Stimulated activated CD4-positive, alpha-beta T cell treated with anti-CD3 and anti-CD28 coated beads, Interleukin-4, amount 100 ng/mL, for 4 hours (primary cell): ENCODE results near the gene EVI2A.
"Not testable (repeated sequence)": the region's sequence is repeated elsewhere in the genome, so short reads cannot be mapped to it uniquely, and the experiment has no call there.

ENCODE experiments used
- DNase-seq, 2 experiments: peaks; one replicate each; pipeline ENCODE4 v3.0.0-alpha.2; 2020

EVI2A gene

GRCh38 chr17:31321481-31321880 is at the start of gene EVI2A:
EVI2A (minus strand) TSS chr17:31321622; CDS start chr17:31319013, 2,609 bp downstream.
- DNase-seq: peak; percentile 53 to 86

GRCh38 chr17:31369266-31369665 is 47.8 kb upstream of the EVI2A start:
- DNase-seq: no peak

GRCh38 chr17:31366088-31366487 is 44.7 kb upstream of the EVI2A start:
- no peak for DNase-seq

- DNase-seq: no peak
These were observed 42.6 kb upstream of the EVI2A start for GRCh38 chr17:31364012-31364411.

GRCh38 chr17:31357839-31358394 is 36.5 kb upstream of the EVI2A start:
- no peak for DNase-seq

- no peak for DNase-seq
These were observed 35.7 kb upstream of the EVI2A start for GRCh38 chr17:31357091-31357490.

GRCh38 chr17:31355935-31356334 is 34.5 kb upstream of the EVI2A start:
- no peak for DNase-seq

- no peak for DNase-seq
These were observed 28.0 kb upstream of the EVI2A start for GRCh38 chr17:31349454-31349853.

- not testable (repeated sequence) for DNase-seq
These were observed 23.8 kb upstream of the EVI2A start for GRCh38 chr17:31345191-31345747.

GRCh38 chr17:31339906-31340661 is 18.7 kb upstream of the EVI2A start:
- DNase-seq: no peak

GRCh38 chr17:31329221-31329620 is 7.8 kb upstream of the EVI2A start:
- DNase-seq: no peak

GRCh38 chr17:31328160-31328535 is 6.7 kb upstream of the EVI2A start:
- DNase-seq: no peak

- DNase-seq: no peak
These were observed 6.2 kb upstream of the EVI2A start for GRCh38 chr17:31327534-31328159.

- no peak for DNase-seq
These were observed 2.1 kb upstream of the EVI2A start for GRCh38 chr17:31323551-31323950.

GRCh38 chr17:31321966-31322365 is 544 bp upstream of the EVI2A start:
- peak in 1 of 2 experiments; percentile 11 for DNase-seq

- no peak for DNase-seq
These were observed 631 bp downstream of the EVI2A start for GRCh38 chr17:31320791-31321190.

GRCh38 chr17:31320241-31320640 is 1.2 kb downstream of the EVI2A start:
- no peak for DNase-seq

- DNase-seq: no peak
These were observed 2.4 kb downstream of the EVI2A start for GRCh38 chr17:31318851-31319661.

- DNase-seq: peak; percentile 6 to 40
These were observed 3.1 kb downstream of the EVI2A start for GRCh38 chr17:31318298-31318801.

GRCh38 chr17:31314782-31315100 is 6.7 kb downstream of the EVI2A start:
- no peak for DNase-seq

GRCh38 chr17:31313982-31314781 is 7.2 kb downstream of the EVI2A start, which contains the start of gene EVI2B:
EVI2B (minus strand) TSS chr17:31314054; CDS start chr17:31305609, 8,445 bp downstream.
- DNase-seq: peak in 1 of 2 experiments; percentile 15

- peak; percentile 21 to 30 for DNase-seq
These were observed 9.2 kb downstream of the EVI2A start for GRCh38 chr17:31312223-31312622.
